GM21576 (cell line): ENCODE measurements around the gene AKAP12.

ENCODE experiments used
- ATAC-seq: cut with Tn5 transposase; IDR thresholded peaks from one replicate; pipeline ENCODE4 v1.9.1; 2021; ENCODE audit warnings: mild to moderate bottlenecking, moderate library complexity; ENCODE audit not compliant: unreplicated experiment

AKAP12 gene

DNA sequence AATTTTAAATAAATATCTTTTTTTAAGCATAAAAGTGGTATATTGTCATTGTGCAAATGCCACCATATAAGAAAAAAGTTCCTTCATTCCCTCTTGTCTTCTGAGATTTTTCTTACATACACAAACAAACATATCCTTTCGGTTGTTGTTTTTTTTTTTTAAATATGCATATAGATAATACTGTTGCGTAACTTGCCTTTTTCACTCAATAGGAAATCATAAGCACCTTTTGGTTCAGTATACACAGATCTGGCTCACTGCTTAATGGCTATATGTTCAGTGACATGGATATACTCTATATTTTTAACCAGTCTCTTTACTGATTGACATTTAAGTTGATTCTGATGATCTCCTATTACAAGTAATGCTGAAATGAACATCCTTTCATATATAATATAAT, 40.1 kb downstream of the AKAP12 start:
- no peak for ATAC-seq

DNA sequence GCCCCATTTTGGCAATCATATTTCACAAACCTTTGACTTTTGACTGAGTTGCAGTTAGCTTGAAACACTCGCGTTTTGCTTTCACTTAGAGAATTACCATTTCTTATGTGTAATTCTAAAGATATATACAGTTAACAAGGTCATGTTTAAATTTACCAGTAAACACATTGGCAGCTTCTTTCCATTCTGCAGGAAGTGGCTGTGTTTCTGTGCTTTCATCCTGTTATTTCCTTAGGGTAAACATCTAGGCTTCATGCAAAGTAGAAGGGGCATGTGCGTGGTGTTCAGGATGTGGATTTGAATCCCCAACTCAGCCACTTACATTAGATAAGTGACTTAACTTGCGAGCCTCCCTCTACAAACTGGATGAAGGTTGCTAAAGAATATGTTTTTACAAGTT, 41.1 kb downstream of the AKAP12 start:
- no peak for ATAC-seq

DNA sequence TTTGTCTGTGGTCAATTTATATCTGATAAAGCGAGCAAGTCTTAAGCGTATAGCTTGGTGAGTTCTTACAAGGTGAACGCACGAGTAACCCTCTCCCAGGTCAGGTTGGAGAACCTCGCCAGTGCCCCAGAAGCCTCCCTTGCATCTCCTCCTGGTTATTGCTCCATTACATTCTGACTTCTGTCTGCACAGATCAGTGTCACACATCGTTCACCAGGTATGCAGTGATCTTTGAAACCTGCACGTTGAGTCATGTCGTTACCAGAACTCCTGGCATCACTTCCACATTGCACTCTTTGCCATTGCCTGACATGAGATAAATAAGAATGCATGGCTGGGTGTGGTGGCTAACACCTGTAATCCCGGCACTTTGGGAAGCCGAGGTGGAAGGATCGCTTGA, 44.2 kb downstream of the AKAP12 start:
- peak; percentile 51 for ATAC-seq

DNA sequence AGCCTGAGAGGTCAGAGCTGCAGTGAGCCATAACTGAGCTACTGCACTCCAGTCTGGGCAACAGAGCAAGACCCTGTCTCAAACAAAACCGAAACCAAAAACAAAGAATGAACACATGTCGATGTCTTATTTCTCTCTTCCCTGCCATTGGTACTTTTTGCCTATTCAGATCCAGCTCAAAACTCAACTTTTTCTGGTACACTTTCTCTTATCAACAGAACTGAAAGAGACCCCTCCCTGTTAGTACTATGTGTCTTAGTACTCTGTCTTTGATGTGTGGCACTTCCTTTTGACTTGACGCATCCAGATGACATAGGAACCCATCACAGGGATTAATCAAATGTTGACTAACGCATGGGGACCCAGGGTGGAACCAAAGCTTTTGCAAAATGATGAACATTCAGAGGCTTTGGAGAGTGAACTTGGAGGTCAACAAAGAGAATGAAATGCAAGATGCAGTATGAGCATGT, 44.8 kb downstream of the AKAP12 start:
- ATAC-seq: peak; percentile 41

DNA sequence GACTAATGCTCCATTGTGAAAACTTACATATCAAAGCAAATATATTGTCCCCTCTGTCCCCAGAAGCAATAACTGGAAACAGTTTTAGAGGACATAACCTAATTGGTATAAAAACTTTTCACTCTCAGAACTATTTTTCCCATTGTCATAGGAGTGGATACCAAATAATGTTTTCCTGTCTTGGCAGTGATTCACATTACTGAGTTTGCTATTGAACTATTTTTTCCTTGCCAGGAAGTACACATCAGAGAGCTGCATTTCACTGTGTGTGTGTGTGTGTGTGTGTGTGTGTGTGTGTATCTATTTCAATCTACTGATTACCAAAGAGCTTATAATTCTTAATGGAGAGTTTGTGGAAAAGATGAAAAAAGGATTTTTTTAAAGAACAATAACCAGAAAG, 45.4 kb downstream of the AKAP12 start:
- ATAC-seq: no peak

DNA sequence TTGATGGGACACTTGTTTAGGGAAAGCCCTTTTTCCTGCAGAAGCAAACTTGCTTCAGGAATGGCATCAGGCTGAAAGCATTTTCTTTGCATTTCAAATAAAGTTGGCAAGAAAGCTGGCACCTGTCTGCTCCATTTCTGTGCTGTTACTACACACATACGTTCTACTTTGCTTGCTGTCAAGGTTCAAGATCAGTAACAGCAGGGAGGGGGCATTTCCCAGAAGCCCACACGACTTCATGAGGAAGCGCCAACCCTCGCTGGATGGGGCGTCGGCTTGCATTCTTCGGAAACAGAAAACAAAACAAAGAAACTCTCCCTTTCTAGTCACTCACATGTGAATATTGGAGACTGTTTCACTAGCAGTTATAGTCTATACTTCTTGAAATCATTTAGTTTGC, 46.4 kb downstream of the AKAP12 start:
- no peak for ATAC-seq

DNA sequence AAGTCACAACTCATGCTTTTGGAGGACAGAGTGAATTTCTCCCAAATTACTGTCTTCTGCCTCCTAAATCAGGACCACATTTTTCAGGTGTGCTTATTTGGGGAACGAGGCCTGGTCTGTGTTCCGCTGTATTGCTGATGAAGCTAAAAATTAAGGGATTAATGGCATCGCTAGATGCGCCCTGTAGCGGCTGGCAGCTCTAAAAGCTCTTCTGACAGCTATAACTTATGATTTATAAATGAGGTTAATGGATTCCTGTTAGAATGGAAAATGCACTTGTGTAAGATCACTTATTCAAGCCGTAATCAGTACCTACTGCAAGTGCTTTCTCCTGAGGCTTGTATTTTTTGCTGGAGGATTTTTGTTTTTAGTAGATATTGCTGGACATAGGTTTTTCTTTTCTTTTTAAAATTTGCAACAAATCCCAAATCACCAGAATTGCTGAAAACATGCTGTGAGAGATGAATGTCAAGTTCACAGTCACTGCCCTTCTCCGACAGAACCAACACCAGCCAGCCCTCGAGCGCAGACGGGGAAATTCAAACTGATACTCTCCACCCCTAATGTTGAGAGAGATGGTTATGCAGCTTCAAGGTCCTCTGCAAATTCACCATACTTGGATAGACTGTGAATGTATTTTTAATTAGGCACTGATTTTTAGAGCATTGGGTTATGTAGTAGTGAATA, 49.1 kb downstream of the AKAP12 start:
- ATAC-seq: no peak

DNA sequence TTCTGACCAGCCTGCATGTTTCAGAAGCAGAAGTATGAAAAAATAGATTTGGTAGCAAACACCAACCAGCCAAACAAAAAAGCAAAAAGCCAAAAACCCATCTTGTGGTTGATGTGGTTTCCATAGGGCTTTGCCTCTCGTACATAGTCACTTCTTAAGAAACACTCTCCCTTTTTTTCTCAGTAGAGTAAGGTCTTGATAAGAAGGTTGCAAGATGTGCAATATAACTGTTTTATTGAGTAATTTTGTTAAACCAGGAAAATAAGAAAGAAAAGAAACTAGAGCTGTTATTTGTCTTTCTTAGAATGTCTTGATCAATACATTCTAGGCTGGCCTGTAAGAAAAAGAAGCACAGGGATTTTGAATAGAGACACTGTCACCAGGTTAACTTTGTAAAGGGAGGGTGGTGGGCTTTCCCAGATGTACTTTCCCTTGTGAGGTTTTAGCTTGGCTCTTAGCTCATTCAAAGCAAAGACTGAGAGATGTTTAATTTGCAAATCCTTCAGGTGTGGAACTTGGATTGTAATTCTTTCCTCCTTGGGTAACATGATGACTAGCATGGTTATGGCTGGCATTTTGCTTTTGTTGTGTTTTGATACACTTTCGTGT, 49.7 kb downstream of the AKAP12 start:
- no peak for ATAC-seq

DNA sequence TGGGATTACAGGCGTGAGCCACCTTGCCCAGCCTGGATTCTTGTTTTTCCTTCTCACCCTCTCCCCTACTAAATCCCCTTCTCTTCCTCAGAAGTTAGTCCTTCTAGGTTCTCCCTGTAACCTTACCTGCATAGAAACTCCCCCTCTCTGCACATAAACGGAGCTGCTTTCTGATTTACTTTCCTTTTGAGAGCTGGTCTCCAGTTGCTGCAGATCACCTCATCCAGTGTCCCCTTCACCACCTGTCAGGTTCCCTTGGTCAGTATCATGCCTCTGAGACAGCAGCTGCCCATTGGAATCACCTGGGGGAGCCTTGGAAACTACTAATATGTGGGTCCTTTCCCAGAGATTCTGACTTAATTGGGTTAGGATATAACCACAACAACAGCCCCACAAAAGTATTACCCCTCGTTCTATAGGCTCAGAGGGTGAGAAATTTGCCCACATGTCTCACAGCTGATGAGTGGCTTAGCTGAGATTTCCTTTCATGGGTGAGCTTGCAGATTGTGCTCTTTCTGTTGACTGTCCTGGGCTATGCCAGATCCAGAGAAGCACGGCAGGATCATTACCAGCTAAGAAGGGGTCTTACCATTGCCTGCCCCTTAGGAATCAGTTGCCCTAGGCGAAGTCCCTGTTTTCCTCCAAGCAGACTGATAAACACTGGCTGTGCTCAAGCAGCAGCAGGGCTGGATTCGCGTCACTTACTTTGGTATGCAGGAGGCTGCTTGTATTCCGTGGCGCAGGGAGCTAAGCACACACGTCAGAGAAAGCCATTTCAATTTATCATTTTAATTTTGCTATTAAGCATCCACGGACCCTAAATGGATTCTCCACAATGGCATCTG, 51.3 kb downstream of the AKAP12 start:
- ATAC-seq: no peak

DNA sequence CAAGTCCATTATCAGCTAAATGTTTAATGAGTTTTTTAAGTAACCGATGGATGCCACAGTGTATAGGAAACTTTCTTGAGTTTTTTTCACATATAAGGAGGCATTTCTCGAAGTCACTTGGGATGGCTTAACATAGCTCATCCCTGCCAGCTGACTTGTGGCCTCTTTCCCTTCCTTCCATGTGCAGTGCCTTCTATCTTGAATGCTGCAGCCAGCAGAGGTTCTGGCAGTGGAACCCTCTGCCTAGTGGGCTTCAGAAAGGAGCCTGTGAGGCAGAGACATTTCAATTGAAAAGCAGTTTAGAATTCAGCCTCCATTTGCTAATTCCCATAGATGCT, 51.9 kb downstream of the AKAP12 start:
- no peak for ATAC-seq

DNA sequence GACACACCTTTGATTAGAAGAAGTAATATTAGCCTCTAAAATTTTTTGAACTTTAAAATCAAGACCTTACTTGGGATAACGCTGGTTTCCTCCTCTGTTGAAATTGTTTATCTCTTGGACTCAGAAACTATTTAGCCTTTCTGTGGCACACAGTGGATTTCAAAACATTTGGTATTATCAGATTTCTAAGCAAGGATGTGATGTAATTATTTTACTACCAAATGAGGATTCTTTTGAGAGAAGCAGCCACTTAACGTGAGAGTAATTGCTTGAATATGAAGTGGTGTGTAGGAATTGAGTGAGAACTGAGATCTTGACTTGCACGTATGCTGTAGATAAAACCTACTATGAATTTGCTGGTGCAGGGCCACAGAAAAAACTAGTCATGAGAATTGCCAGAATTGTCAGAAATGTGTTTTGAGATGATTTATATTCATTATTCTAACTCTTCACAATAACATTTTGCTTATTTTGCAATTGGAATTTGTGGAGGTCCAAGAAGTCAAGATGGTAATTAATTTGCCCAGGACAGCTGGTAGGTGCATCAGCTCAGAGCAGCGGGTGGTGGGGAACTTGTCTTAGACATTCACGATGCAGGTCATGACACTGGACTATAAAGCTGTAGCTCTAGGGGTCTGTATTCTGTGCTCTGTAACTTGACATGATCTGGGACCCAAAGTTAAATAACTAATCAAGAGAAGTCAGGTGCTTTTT, 53.4 kb downstream of the AKAP12 start:
- no peak for ATAC-seq

DNA sequence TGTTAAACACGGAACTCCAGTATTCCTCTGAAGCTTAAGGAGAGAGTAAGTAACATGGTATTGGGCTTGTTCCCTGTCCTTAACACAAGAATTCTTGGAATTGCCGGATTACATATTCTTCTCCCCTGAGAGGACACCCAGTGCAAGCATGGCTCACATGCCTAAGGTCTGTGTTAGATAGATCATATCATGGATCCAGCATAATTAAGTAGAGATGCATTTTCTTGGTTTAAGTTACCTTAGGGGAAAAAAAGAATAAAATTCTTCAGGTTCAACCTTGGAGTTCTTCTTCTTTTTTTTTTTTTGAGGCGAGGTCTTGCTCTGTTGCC, 53.9 kb downstream of the AKAP12 start:
- ATAC-seq: no peak

DNA sequence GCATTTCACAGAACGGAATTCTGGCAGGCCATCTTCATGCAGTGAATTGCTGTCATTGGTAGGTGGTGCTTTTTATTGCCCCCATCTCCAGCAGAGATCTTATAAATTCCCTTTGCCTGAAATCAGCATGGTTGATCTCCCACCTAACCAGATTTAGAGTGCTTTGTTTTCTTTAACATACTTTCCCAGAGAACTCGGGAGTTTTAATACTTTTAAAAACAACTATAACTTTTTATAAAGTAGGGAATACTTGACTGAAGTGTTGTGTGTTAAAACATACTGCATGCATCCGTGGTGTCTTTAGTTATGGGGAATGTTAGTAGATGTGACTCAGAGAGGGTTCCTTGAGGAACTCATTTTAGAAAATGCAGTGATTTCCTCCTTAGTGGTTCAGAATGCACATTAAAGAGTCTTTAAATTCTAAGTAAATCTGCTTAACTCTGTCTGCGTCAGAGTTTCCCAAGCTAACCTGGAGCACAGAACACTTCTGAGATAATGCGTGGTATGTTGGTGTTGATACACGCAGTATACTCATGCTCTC, 54.9 kb downstream of the AKAP12 start:
- no peak for ATAC-seq

DNA sequence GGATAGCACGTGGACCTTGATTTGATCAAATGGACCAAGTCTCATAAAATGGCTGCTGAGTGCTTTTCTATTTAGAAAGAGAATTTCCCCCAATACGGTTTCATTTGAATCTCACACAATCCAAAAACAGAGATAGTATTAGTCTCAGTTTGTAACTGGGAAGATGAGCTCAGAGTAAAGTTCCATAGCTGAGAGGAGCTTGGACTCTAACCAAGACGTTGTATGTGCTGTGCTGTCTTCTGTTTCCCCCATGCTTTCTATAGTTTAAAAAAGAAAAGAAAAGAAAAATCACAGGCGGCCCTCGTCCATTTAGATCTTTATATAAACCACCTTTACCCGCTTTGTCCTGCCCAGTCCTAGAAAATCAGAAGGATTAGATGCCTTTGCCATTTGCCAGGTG, 58.1 kb downstream of the AKAP12 start:
- no peak for ATAC-seq

DNA sequence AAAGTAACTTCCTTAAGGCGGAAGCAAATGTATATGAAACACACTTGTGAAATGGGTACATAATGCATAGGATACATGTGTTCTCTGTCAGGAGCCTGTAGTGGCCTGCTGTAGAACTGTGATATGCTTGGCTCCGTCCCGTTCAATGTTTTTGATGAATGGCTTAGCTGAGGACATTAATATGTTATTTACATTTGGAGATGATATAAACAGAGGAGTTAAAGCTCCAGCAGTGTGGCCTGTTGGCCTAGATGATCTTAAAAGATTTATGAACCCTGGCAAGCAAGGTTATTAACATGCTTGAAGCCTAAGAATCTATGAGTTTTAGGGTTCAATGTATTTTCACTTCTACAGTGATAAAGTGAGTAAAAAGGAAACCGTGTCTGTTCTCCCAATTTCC, 59.2 kb downstream of the AKAP12 start:
- no peak for ATAC-seq

DNA sequence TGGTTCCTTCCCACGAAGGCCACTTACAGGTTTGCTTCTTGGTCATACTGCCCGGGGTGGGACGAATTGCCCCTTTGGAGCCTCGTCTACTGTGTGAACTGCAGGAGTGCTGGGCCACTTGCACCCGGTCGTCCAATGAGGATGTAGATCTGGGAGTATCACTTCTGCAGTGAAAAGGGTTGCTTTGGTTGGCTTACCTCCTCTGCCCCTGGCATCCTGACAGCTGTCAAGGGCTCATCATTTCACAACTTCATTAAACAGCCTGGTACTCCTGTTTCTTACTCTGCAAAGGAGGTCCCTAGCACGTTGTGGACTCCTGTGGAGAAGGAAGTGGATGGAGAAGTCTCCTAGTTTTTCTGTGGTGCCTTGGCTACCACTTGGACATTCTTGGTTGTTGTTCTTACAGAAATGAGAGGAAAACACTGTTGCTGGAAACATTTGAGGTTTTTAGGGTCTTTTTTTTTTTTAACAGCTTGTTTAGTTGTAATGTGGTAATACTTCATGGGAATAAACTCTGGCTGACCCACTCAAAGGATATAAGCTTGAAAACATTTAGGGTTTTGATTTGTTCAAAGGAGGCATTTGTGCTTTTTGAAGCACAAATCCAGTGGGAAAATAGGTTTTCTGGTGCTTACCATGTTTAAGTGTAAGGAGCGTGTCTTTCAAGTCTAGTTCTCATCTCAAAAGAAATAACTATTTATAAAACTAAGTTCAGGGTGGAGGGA, 60.7 kb downstream of the AKAP12 start:
- no peak for ATAC-seq

DNA sequence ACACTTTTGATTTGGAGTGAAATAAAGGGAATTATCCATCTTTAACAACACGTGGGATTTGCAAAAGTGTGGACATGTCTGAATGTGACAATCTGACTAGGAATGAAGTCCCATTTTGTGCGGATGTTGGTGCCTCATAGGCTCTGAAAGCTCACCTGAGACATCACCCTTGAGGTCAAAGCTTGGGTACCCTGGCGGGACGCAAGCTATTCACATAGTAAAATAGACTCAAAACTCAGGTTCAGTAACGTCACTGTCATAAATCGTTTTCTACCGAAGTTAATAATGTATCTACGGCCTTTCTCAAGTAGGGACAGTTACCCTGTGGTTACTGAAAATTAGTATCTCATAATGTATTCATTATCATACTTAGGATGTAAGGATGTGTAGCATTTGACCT, 61.8 kb downstream of the AKAP12 start:
- no peak for ATAC-seq

DNA sequence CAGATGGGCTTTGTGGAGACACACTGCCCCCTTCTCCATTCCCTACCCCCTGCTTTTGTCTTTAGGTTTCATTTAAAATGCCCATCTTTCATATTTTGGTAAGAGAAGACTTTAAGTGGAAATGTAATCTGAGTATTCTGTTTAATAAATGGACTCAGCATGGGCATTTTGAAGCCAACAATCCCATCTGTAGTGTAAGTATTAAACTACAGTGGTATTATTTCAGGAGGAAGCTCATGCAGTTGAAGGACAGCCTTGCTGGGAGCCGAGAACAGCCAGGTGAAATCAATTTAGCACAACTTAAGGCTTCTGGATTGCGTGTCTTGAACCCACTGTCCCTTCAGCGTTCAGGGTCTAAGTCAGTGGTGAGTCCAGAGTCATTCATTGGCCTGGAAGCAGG, 63.5 kb downstream of the AKAP12 start:
- no peak for ATAC-seq

DNA sequence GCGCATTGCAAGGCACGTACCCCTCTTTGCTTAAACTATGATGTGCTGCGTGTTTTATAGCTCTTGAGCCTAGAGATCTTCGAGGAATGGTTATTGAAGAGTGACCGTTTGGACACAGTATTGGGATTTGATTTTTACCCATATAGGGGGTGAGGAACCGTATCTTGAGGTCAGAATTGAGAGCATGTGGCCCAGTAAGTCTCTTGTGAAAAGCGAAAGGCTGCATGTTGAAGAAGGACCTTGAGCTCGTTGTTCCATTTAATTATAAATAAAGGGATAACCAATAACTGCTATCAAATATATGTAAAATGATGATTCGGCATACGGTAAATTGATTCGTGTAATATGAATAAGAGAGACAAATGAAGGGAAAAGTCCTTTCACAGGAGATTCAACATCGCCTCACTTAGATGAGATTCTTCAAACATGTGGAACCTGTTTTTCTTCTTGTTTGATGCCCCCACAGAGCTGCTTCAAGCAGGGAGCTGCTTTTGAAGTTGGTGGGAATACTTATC, 66.6 kb downstream of the AKAP12 start:
- ATAC-seq: no peak

DNA sequence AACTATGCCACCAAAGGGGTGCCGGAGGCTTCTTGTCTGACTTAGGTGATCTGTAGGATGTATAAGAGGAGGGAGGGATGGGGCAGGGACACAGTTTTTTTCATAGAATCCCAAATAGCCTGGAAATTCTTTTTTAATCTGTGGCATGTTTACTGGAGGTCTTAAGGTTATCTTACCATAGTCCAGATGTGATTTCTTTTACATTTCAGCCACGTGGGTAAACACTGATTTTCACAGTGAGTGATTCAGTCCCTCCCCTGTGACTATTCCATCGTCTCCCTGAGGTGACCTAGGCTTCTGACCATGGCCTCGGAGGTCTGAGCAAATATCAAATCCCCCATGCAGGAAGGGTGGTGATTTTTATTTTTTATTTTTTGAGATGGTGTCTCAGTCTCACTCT, 67.7 kb downstream of the AKAP12 start:
- no peak for ATAC-seq
